CMK (cell line): ENCODE data around the gene CDKN2AIPNL.
"Not testable (repeated sequence)": the region's sequence is repeated elsewhere in the genome, so short reads cannot be mapped to it uniquely, and the experiment has no call there.

Experiments
- DNase-seq: peaks from one replicate; pipeline ENCODE4 v3.0.0-alpha.2; 2010; ENCODE audit warnings: low read depth

Gene CDKN2AIPNL

GRCh38 chr5:134398609-134399155 lies 13.0 kb downstream of the CDKN2AIPNL start:
- no peak for DNase-seq

GRCh38 chr5:134397196-134397595 lies 14.5 kb downstream of the CDKN2AIPNL start:
- DNase-seq, result no peak

- DNase-seq, result no peak
These were observed 15.4 kb downstream of the CDKN2AIPNL start for GRCh38 chr5:134396274-134396673.

- no peak for DNase-seq
These were observed 16.7 kb downstream of the CDKN2AIPNL start for GRCh38 chr5:134394932-134395331.

DNA sequence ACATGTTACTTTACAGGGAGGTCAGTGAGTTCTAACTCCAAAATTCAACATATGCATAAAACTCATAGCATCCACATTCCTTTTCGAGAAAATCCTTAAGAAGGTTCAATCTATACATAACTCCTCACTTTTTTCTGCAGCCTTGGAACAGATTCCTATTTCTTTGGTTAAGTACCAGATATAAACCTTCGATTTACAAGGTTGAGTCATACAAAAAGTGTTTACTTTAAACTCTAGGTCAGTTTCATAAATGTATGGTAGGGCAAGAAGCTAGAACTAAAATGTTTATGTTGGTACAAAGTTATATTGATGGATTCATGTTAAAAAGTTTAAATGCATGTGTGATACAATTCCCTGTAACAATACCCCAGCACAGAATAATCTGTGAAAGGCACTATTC lies 19.4 kb downstream of the CDKN2AIPNL start:
- no peak for DNase-seq

DNA sequence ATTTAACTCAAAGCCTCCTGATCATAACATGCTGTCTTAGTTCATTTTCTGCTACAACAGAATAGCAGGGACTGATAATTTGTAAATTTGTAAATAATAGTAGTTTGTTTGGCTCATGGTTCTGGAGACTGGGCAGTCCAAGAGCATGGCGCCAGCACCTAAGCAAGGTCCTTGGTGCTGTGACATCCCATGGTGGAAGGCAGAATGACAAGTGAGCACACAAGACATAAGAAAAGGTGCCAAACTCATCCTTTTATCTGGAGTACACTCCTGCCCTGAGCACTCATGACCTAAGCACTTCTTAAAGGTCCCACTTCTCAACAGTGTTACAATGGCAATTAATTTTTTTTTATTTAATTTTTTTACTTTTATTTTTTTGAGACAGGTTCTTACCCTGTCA lies 24.2 kb downstream of the CDKN2AIPNL start:
- DNase-seq, result no peak

- no peak for DNase-seq
These were observed 27.5 kb downstream of the CDKN2AIPNL start for GRCh38 chr5:134383980-134384697.

- not testable (repeated sequence) for DNase-seq
These were observed 29.5 kb downstream of the CDKN2AIPNL start for GRCh38 chr5:134382204-134382603.

- DNase-seq, result no peak
These were observed 31.3 kb downstream of the CDKN2AIPNL start for GRCh38 chr5:134380346-134380745.

- DNase-seq, result no peak
These were observed 37.4 kb downstream of the CDKN2AIPNL start for GRCh38 chr5:134374232-134374631.

DNA sequence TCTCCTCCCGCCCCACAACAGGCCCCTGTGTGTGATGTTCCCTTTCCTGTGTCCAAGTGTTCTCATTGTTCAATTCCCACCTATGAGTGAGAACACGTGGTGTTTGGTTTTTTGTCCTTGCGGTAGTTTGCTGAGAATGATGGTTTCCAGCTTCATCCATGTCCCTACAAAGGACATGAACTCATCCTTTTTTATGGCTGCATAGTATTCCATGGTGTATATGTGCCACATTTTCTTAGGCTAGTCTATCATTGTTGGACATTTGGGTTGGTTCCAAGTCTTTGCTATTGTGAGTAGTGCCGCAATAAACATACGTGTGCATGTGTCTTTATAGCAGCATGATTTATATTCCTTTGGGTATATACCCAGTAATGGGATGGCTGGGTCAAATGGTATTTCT lies 38.0 kb downstream of the CDKN2AIPNL start:
- DNase-seq, result not testable (repeated sequence)

- DNase-seq, result peak; percentile 17
These were observed 39.8 kb downstream of the CDKN2AIPNL start for GRCh38 chr5:134371834-134372340.

GRCh38 chr5:134370871-134371833 lies 40.5 kb downstream of the CDKN2AIPNL start, which contains the start of gene UBE2B:
Gene UBE2B, plus strand, starts transcription at chr5:134371569. Its CDS starts 27 bp downstream, at chr5:134371596.
- peak; percentile 95 for DNase-seq

GRCh38 chr5:134370311-134370870 lies 41.3 kb downstream of the CDKN2AIPNL start:
- no peak for DNase-seq

DNA sequence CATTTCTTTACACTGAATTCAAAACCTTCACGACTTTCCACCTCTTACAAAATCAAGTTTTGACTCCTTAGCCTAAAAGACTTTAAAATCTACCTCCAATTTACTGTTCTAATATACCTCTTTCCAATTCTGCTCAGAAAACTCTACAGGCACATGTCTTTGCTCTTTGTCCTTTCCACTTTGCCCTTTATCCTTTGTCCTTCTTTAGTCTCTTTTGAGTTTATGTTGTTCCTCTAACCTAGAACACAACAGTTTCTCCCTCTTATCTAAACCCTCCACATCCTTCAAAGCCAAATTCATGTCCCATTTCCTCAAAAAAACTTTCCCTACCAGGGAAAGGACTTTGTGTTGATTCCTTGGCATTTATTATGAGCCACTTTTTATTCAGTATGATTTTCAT lies 46.1 kb downstream of the CDKN2AIPNL start:
- no peak for DNase-seq

DNA sequence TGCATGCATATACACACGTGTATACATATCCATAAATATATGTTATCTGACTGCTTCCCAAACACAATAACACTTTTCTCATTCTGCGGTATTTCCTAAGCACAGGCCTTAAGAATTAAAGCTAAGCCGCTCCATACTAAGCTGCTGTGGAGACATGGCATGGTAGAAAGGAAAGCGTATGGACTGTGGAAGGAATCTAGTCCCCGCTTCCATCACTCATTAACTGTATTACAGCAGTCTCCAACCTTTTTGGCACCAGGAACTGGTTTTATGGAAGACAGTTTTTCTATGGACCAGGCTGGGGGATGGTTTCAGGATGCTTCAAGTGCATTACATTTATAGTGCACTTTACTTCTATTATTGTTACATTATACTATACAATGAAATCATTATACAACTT lies 56.0 kb downstream of the CDKN2AIPNL start:
- DNase-seq, result no peak
